ENCODE data around the gene SSBP3. TPM values are rescaled to one million over a fixed set of nuclear protein-coding genes. Genes with fewer than 3 reads are reported as not detected.

The SSBP3 gene
- total and polyA plus RNA-seq, 2 experiments from 2014 or later: 6.2 to 19.9 TPM

- no peaks in the 10 kb centered on the region for H3K27me3 ChIP-seq (replicated peaks; ENCODE audit: insufficient read depth)
- H3K9ac ChIP-seq: no peak overlapping the region
- H2AFZ ChIP-seq: no peak overlapping the region
- H3K4me2 ChIP-seq (ENCODE audit: unreplicated experiment): no peak overlapping the region
- H3K36me3 ChIP-seq (ENCODE audit: low read depth): no peaks in the 10 kb centered on the region
- no peak for DNase-seq
- WGBS, 2 experiments (ENCODE audit: low coverage in 1 of 2, low lambda C conversion rate in 2 of 2, missing lambda C conversion rate in 2 of 2): 92 to 94% methylated on average over 22 of the region's 22 CpGs
- in situ Hi-C loops (cut with MboI): no loop called here
- H3K79me2 ChIP-seq (ENCODE audit: insufficient read depth): peaks cover 100% of the 10 kb centered on the region
- no peaks in the 10 kb centered on the region for H3K4me1 ChIP-seq (ENCODE audit: insufficient read depth)
- H3K9me3 ChIP-seq (ENCODE audit: low read depth): no peaks in the 10 kb centered on the region
- no peak overlapping the region for H3K27ac ChIP-seq
- H3F3A ChIP-seq (ENCODE audit: insufficient read depth): no peaks in the 10 kb centered on the region
- no peak for TF ChIP-seq EZH2phosphoT487 (IDR thresholded peaks at IDR 0.05; ENCODE audit: insufficient read depth, low read depth)
- no peak for TF ChIP-seq EZH2 (IDR thresholded peaks at IDR 0.05; ENCODE audit: insufficient read depth, poor library complexity, severe bottlenecking)
- H3K9me2 ChIP-seq (ENCODE audit: insufficient read depth): no peaks in the 10 kb centered on the region
- H4K20me1 ChIP-seq (ENCODE audit: insufficient read depth): no peaks in the 10 kb centered on the region
- H3K4me3 ChIP-seq: no peak overlapping the region
These were observed 103.0 kb downstream of the SSBP3 start for GRCh38 chr1:54302951-54303843.

- Histone ChIP-seq H2AFZ (no peak overlapping the region), H3K4me3 (no peak overlapping the region), H3K9me3 (ENCODE audit: low read depth) (no peaks in the 10 kb centered on the region), H3K4me2 (ENCODE audit: unreplicated experiment) (no peak overlapping the region), H3F3A (ENCODE audit: insufficient read depth) (no peaks in the 10 kb centered on the region), H3K4me1 (ENCODE audit: insufficient read depth) (no peaks in the 10 kb centered on the region), H3K27me3 (replicated peaks; ENCODE audit: insufficient read depth) (no peaks in the 10 kb centered on the region), H3K36me3 (ENCODE audit: low read depth) (no peaks in the 10 kb centered on the region), H3K79me2 (ENCODE audit: insufficient read depth) (peaks cover 100% of the 10 kb centered on the region), H4K20me1 (ENCODE audit: insufficient read depth) (no peaks in the 10 kb centered on the region), H3K27ac (no peak overlapping the region), H3K9ac (no peak overlapping the region), H3K9me2 (ENCODE audit: insufficient read depth) (no peaks in the 10 kb centered on the region)
- TF ChIP-seq EZH2 (IDR thresholded peaks at IDR 0.05; ENCODE audit: insufficient read depth, poor library complexity, severe bottlenecking): no peak
- no peak for TF ChIP-seq EZH2phosphoT487 (IDR thresholded peaks at IDR 0.05; ENCODE audit: insufficient read depth, low read depth)
- in situ Hi-C loops (cut with MboI): no loop called here
- WGBS, 2 experiments (ENCODE audit: low coverage in 1 of 2, low lambda C conversion rate in 2 of 2, missing lambda C conversion rate in 2 of 2): 96 to 98% methylated on average over 5 of the region's 5 CpGs
- no peak for DNase-seq
These were observed 103.6 kb downstream of the SSBP3 start for GRCh38 chr1:54302549-54302948.

GRCh38 chr1:54301497-54301896 is 104.7 kb downstream of the SSBP3 start:
- H3F3A ChIP-seq (ENCODE audit: insufficient read depth): no peaks in the 10 kb centered on the region
- no peaks in the 10 kb centered on the region for H4K20me1 ChIP-seq (ENCODE audit: insufficient read depth)
- no peaks in the 10 kb centered on the region for H3K36me3 ChIP-seq (ENCODE audit: low read depth)
- H2AFZ ChIP-seq: no peak overlapping the region
- no peak for DNase-seq
- in situ Hi-C loops (cut with MboI): no loop called here
- H3K4me2 ChIP-seq (ENCODE audit: unreplicated experiment): no peak overlapping the region
- H3K27me3 ChIP-seq (replicated peaks; ENCODE audit: insufficient read depth): no peaks in the 10 kb centered on the region
- H3K9me2 ChIP-seq (ENCODE audit: insufficient read depth): no peaks in the 10 kb centered on the region
- no peaks in the 10 kb centered on the region for H3K4me1 ChIP-seq (ENCODE audit: insufficient read depth)
- H3K27ac ChIP-seq: no peak overlapping the region
- no peak for TF ChIP-seq EZH2 (IDR thresholded peaks at IDR 0.05; ENCODE audit: insufficient read depth, poor library complexity, severe bottlenecking)
- no peak for TF ChIP-seq EZH2phosphoT487 (IDR thresholded peaks at IDR 0.05; ENCODE audit: insufficient read depth, low read depth)
- H3K9ac ChIP-seq: no peak overlapping the region
- no peaks in the 10 kb centered on the region for H3K9me3 ChIP-seq (ENCODE audit: low read depth)
- H3K4me3 ChIP-seq: no peak overlapping the region
- H3K79me2 ChIP-seq (ENCODE audit: insufficient read depth): peaks cover 100% of the 10 kb centered on the region
- WGBS, 2 experiments (ENCODE audit: low coverage in 1 of 2, low lambda C conversion rate in 2 of 2, missing lambda C conversion rate in 2 of 2): 86 to 90% methylated on average over 10 of the region's 10 CpGs

- Histone ChIP-seq H3K4me3 (no peak overlapping the region), H3K36me3 (ENCODE audit: low read depth) (no peaks in the 10 kb centered on the region), H4K20me1 (ENCODE audit: insufficient read depth) (no peaks in the 10 kb centered on the region), H3K9ac (no peak overlapping the region), H3K27ac (no peak overlapping the region), H3K27me3 (replicated peaks; ENCODE audit: insufficient read depth) (no peaks in the 10 kb centered on the region), H3K4me1 (ENCODE audit: insufficient read depth) (no peaks in the 10 kb centered on the region), H3K9me3 (ENCODE audit: low read depth) (no peaks in the 10 kb centered on the region), H3K9me2 (ENCODE audit: insufficient read depth) (no peaks in the 10 kb centered on the region), H3K4me2 (ENCODE audit: unreplicated experiment) (no peak overlapping the region), H3F3A (ENCODE audit: insufficient read depth) (no peaks in the 10 kb centered on the region), H3K79me2 (ENCODE audit: insufficient read depth) (peaks cover 100% of the 10 kb centered on the region), H2AFZ (no peak overlapping the region)
- 59 to 72% methylated on average over 7 of the region's 7 CpGs for WGBS, 2 experiments (ENCODE audit: low coverage in 1 of 2, low lambda C conversion rate in 2 of 2, missing lambda C conversion rate in 2 of 2)
- in situ Hi-C loops (cut with MboI): no loop called here
- no peak for DNase-seq
- no peak for TF ChIP-seq EZH2phosphoT487 (IDR thresholded peaks at IDR 0.05; ENCODE audit: insufficient read depth, low read depth)
- TF ChIP-seq EZH2 (IDR thresholded peaks at IDR 0.05; ENCODE audit: insufficient read depth, poor library complexity, severe bottlenecking): no peak
These were observed 105.8 kb downstream of the SSBP3 start for GRCh38 chr1:54300401-54300800.
